Measurements from ENCODE around the gene PDE6G. TPM values are rescaled to one million over a fixed set of nuclear protein-coding genes. Genes with fewer than 3 reads are reported as not detected.

Gene PDE6G
- total RNA-seq, 4 donors from 2014 or later: not detected

- no peak for TF ChIP-seq CTCF (IDR thresholded peaks at IDR 0.05)
- H3K4me3 ChIP-seq: no peak overlapping the region
- H3K27me3 ChIP-seq: no peaks in the 10 kb centered on the region
- WGBS, 2 donors: 85 to 90% methylated on average over 9 of the region's 9 CpGs
- H3K27ac ChIP-seq: no peak overlapping the region
- H3K9me3 ChIP-seq: no peaks in the 10 kb centered on the region
- no peaks in the 10 kb centered on the region for H3K36me3 ChIP-seq
- intact Hi-C loops (cut with DNase I): no loop called here
- no peak for DNase-seq
- H3K4me1 ChIP-seq: peaks cover 17 to 40% (median 25%) of the 10 kb centered on the region in 3 donors
Observed at GRCh38 chr17:81640011-81640410, 16.3 kb downstream of the PDE6G start.

GRCh38 chr17:81638683-81639082 is 17.7 kb downstream of the PDE6G start:
- Histone ChIP-seq H3K9me3 (no peaks in the 10 kb centered on the region), H3K4me1 (peaks cover 17 to 53% (median 36%) of the 10 kb centered on the region in 3 donors), H3K36me3 (no peaks in the 10 kb centered on the region), H3K27ac (no peak overlapping the region), H3K4me3 (no peak overlapping the region), H3K27me3 (no peaks in the 10 kb centered on the region)
- 61 to 70% methylated on average over 4 of the region's 4 CpGs for WGBS, 2 donors
- DNase-seq: no peak
- TF ChIP-seq POLR2A (IDR thresholded peaks at IDR 0.05) (no peak), CTCF (IDR thresholded peaks at IDR 0.05) (no peak)
- intact Hi-C loops (cut with DNase I): no loop called here

- no peaks in the 10 kb centered on the region for H3K27me3 ChIP-seq
- peak within 1 kb of the TSS; percentile 80 to 98 (median 90) for H3K4me3 ChIP-seq
- peak within 1 kb of the TSS; percentile 92 to 99 (median 96) for H3K27ac ChIP-seq
- intact Hi-C loops (cut with DNase I): no loop called here
- TF ChIP-seq CTCF (IDR thresholded peaks at IDR 0.05) (peak in 1 of 6 experiments; percentile 39), POLR2A (IDR thresholded peaks at IDR 0.05) (peak in 3 of 4 donors; percentile 53 to 84 (median 83))
- DNase-seq: no peak
- H3K36me3 ChIP-seq: peaks cover 0 to 7% (median 0%) of the 10 kb centered on the region in 3 donors
- WGBS, 2 donors: 0% methylated on average over 22 to 24 of the region's 77 CpGs
- peaks cover 12 to 49% (median 25%) of the 10 kb centered on the region in 3 donors for H3K4me1 ChIP-seq
- no peaks in the 10 kb centered on the region for H3K9me3 ChIP-seq
Observed at GRCh38 chr17:81636505-81637288, 19.6 kb downstream of the PDE6G start, which contains the start of the genes NPLOC4 and TSPAN10. Gene NPLOC4, minus strand, starts transcription at chr17:81637112. Its CDS starts 182 bp downstream, at chr17:81636930. Gene TSPAN10, plus strand, starts transcription at chr17:81637196. Its CDS starts 5,217 bp downstream, at chr17:81642413.

GRCh38 chr17:81635973-81636504 is 20.3 kb downstream of the PDE6G start:
- Histone ChIP-seq H3K4me3 (peak overlapping the region; percentile 80 to 98 (median 90)), H3K27ac (peak overlapping the region; percentile 92 to 99 (median 96)), H3K4me1 (peaks cover 12 to 50% (median 25%) of the 10 kb centered on the region in 3 donors), H3K27me3 (no peaks in the 10 kb centered on the region), H3K36me3 (peaks cover 0 to 13% (median 0%) of the 10 kb centered on the region in 3 donors), H3K9me3 (no peaks in the 10 kb centered on the region)
- TF ChIP-seq POLR2A (IDR thresholded peaks at IDR 0.05): no peak
- TF ChIP-seq CTCF (IDR thresholded peaks at IDR 0.05): no peak
- intact Hi-C loops (cut with DNase I): no loop called here
- DNase-seq: no peak
- WGBS, 2 donors: 34 to 35% methylated on average over 18 of the region's 18 CpGs

GRCh38 chr17:81635431-81635830 is 20.9 kb downstream of the PDE6G start:
- DNase-seq: no peak
- Histone ChIP-seq H3K4me3 (peak overlapping the region in 3 of 4 donors; percentile 88 to 98 (median 91)), H3K4me1 (peaks cover 12 to 50% (median 25%) of the 10 kb centered on the region in 3 donors), H3K27ac (peak overlapping the region in 3 of 4 donors; percentile 92 to 99 (median 95)), H3K27me3 (no peaks in the 10 kb centered on the region), H3K36me3 (peaks cover 0 to 19% (median 0%) of the 10 kb centered on the region in 3 donors), H3K9me3 (no peaks in the 10 kb centered on the region)
- no peak for TF ChIP-seq CTCF (IDR thresholded peaks at IDR 0.05)
- 19 to 92% methylated on average over 5 of the region's 5 CpGs for WGBS, 2 donors
- intact Hi-C loops (cut with DNase I): no loop called here
